ENCODE measurements around the gene TCEAL3. TPM values are rescaled to one million over a fixed set of nuclear protein-coding genes. Genes with fewer than 3 reads are reported as not detected.
"Not testable (repeated sequence)": the region's sequence is repeated elsewhere in the genome, so short reads cannot be mapped to it uniquely, and the experiment has no call there.

The TCEAL3 gene
- total RNA-seq, 6 experiments from 2014 or later: 1.1 to 3.8 (median 2.0) TPM

DNA sequence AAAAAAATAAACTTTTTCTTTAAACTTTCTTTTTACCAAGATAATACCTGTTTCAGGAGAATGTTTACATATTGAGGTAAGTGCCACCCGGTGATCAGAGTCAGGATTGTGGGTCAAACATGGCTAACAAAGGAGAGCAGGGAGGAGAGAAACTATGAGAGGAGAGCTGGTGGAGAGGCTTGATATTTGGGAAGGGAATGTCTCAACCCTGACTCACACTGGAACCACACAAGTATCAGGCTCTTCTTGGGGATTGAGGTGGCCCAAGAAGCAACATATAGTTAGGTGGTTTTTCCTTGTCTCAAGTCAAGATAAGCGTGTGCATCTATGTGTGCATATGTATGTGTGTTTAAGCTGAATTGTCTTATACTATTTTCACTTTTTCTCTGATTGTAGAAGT lies 27.7 kb downstream of the TCEAL3 start:
- H3K27ac ChIP-seq: no peak overlapping the region
- H3K36me3 ChIP-seq: no peaks in the 10 kb centered on the region
- ATAC-seq (no peak), DNase-seq (no peak)
- H3K9me3 ChIP-seq: no peaks in the 10 kb centered on the region
- no peaks in the 10 kb centered on the region for H3K27me3 ChIP-seq
- no peaks in the 10 kb centered on the region for H3K4me1 ChIP-seq
- WGBS (ENCODE audit: insufficient coverage, low coverage, low lambda C conversion rate, missing lambda C conversion rate): 58% methylated on average over 2 of the region's 2 CpGs
- no peak overlapping the region for H3K4me3 ChIP-seq
- intact Hi-C loops (cut with DNase I): no loop called here
- TF ChIP-seq POLR2A (IDR thresholded peaks at IDR 0.05) (no peak), CTCF (IDR thresholded peaks at IDR 0.05) (no peak)

- intact Hi-C loops (cut with DNase I): no loop called here
- no peaks in the 10 kb centered on the region for H3K27me3 ChIP-seq
- TF ChIP-seq POLR2A (IDR thresholded peaks at IDR 0.05) (no peak), CTCF (IDR thresholded peaks at IDR 0.05) (no peak)
- DNase-seq: no peak
- H3K4me3 ChIP-seq: no peak overlapping the region
- H3K4me1 ChIP-seq: no peaks in the 10 kb centered on the region
- no peak for ATAC-seq
- H3K27ac ChIP-seq: no peak overlapping the region
- 50% methylated on average over 2 of the region's 2 CpGs for WGBS (ENCODE audit: insufficient coverage, low coverage, low lambda C conversion rate, missing lambda C conversion rate)
- H3K36me3 ChIP-seq: no peaks in the 10 kb centered on the region
- H3K9me3 ChIP-seq: no peaks in the 10 kb centered on the region
Observed at GRCh38 chrX:103637604-103638338, 30.0 kb downstream of the TCEAL3 start.

DNA sequence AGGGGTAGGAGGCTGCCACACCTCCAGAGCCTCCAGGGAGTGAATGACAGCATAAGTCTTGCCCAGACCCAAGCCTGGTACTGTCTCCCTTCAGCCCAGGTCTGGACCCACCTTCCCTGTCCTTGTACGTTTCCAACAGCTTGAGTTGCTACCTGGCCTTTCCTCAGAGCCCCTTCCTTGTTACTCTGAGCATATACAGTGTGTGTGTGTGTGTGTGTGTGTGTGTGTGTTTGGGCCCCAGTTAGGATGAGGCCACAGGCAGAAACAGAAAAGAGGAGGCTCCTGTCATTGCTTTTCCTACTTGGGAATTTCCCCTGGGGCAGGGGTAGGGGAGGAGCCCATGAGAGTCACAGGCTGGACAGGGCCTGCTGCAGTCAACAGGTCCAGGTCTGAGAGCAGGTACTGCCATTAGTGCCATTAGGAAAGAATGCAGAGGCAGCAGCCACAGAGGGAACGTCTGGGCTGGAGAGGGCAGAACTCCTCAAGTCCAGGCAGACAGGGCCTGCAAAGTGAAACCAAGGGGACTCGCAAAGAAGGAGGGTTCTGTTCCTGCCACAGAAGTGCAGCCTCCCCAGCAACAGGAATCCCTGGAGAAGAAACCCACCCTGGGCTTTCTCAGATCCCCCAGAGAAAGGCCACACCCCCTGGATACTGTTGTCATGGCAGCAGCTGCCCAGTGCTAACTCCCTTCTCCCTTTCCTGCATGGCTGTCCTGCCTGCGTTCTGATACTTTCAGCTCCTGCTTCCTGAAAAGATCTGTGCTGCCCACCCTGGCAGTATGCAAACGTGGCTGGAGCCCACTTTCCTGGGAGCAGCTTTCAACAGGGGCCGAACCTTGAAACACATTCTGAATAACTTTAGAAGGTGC lies 30.9 kb downstream of the TCEAL3 start:
- 36% methylated on average over 3 of the region's 6 CpGs for WGBS (ENCODE audit: insufficient coverage, low coverage, low lambda C conversion rate, missing lambda C conversion rate)
- H3K27me3 ChIP-seq; intact Hi-C loops (cut with DNase I); H3K4me1 ChIP-seq; H3K36me3 ChIP-seq; DNase-seq; H3K4me3 ChIP-seq; H3K27ac ChIP-seq; H3K9me3 ChIP-seq: not testable (repeated sequence)
- peak in 2 of 4 donors; percentile 31 to 56 for ATAC-seq

GRCh38 chrX:103640401-103641155 lies 32.8 kb downstream of the TCEAL3 start:
- no peaks in the 10 kb centered on the region for H3K9me3 ChIP-seq
- H3K27me3 ChIP-seq: no peaks in the 10 kb centered on the region
- H3K4me3 ChIP-seq: no peak overlapping the region
- H3K36me3 ChIP-seq: no peaks in the 10 kb centered on the region
- TF ChIP-seq CTCF (IDR thresholded peaks at IDR 0.05) (no peak), POLR2A (IDR thresholded peaks at IDR 0.05) (no peak)
- DNase-seq (no peak), ATAC-seq (no peak)
- no peaks in the 10 kb centered on the region for H3K4me1 ChIP-seq
- 32% methylated on average over 3 of the region's 4 CpGs for WGBS (ENCODE audit: insufficient coverage, low coverage, low lambda C conversion rate, missing lambda C conversion rate)
- no peak overlapping the region for H3K27ac ChIP-seq
- intact Hi-C loops (cut with DNase I): no loop called here
